ENCODE measurements around the gene CAB39.

CAB39 gene

GRCh38 chr2:230706053-230706521 is 6.6 kb upstream of the CAB39 start:
- Histone ChIP-seq H3K27ac (replicated peaks) (no peak overlapping the region), H3K27me3 (ENCODE audit: insufficient read depth, poor library complexity, severe bottlenecking) (no peaks in the 10 kb centered on the region), H3K4me3 (replicated peaks; ENCODE audit: insufficient read depth, low read length) (no peak overlapping the region)
- no peak for TF ChIP-seq CTCF (IDR thresholded peaks at IDR 0.05; ENCODE audit: insufficient read depth, low read length)
- TF ChIP-seq SPI1 (IDR thresholded peaks at IDR 0.05; ENCODE audit: borderline replicate concordance, low read depth) = no peak
- TF ChIP-seq POLR2AphosphoS5 (IDR thresholded peaks at IDR 0.05; ENCODE audit: low read depth) = no peak
- TF ChIP-seq GABPA (IDR thresholded peaks at IDR 0.05; ENCODE audit: low read depth) = no peak
- TF ChIP-seq REST (IDR thresholded peaks at IDR 0.05; ENCODE audit: insufficient replicate concordance, low read depth) = no peak
- DNase-seq (ENCODE audit: low read depth in 1 of 2, low spot score in 1 of 2) = no peak

GRCh38 chr2:230706966-230707365 is 5.7 kb upstream of the CAB39 start:
- Histone ChIP-seq H3K4me3 (replicated peaks; ENCODE audit: insufficient read depth, low read length) (no peak overlapping the region), H3K27ac (replicated peaks) (peak overlapping the region; percentile 29; the same call in 1 of the 2 replicates), H3K27me3 (ENCODE audit: insufficient read depth, poor library complexity, severe bottlenecking) (no peaks in the 10 kb centered on the region)
- peak in 1 of 2 experiments; percentile 55 for DNase-seq (ENCODE audit: low read depth in 1 of 2, low spot score in 1 of 2)
- TF ChIP-seq CTCF (IDR thresholded peaks at IDR 0.05; ENCODE audit: insufficient read depth, low read length) (no peak), GABPA (IDR thresholded peaks at IDR 0.05; ENCODE audit: low read depth) (no peak), REST (IDR thresholded peaks at IDR 0.05; ENCODE audit: insufficient replicate concordance, low read depth) (no peak), SPI1 (IDR thresholded peaks at IDR 0.05; ENCODE audit: borderline replicate concordance, low read depth) (no peak), POLR2AphosphoS5 (IDR thresholded peaks at IDR 0.05; ENCODE audit: low read depth) (no peak)

- H3K27ac ChIP-seq (replicated peaks) = no peak overlapping the region
- no peak for TF ChIP-seq GABPA (IDR thresholded peaks at IDR 0.05; ENCODE audit: low read depth)
- TF ChIP-seq REST (IDR thresholded peaks at IDR 0.05; ENCODE audit: insufficient replicate concordance, low read depth) = no peak
- no peak for TF ChIP-seq SPI1 (IDR thresholded peaks at IDR 0.05; ENCODE audit: borderline replicate concordance, low read depth)
- no peak for TF ChIP-seq CTCF (IDR thresholded peaks at IDR 0.05; ENCODE audit: insufficient read depth, low read length)
- no peak for TF ChIP-seq POLR2AphosphoS5 (IDR thresholded peaks at IDR 0.05; ENCODE audit: low read depth)
- H3K4me3 ChIP-seq (replicated peaks; ENCODE audit: insufficient read depth, low read length) = no peak overlapping the region
- no peaks in the 10 kb centered on the region for H3K27me3 ChIP-seq (ENCODE audit: insufficient read depth, poor library complexity, severe bottlenecking)
- DNase-seq (ENCODE audit: low read depth in 1 of 2, low spot score in 1 of 2) = no peak
Observed at GRCh38 chr2:230708204-230708603, 4.4 kb upstream of the CAB39 start.
